ENCODE measurements around the gene PCDHB13.
"Not testable (repeated sequence)": the region's sequence is repeated elsewhere in the genome, so short reads cannot be mapped to it uniquely, and the experiment has no call there.

The PCDHB13 gene

GRCh38 chr5:141213656-141214339 lies at the start of gene PCDHB13:
TSS of gene PCDHB13 (plus strand) at chr5:141213919. CDS start at chr5:141214124, 205 bp downstream.
- DNase-seq, result not testable (repeated sequence)

GRCh38 chr5:141172381-141173204 lies 41.1 kb upstream of the PCDHB13 start, which contains the start of gene PCDHB7:
TSS of gene PCDHB7 (plus strand) at chr5:141172644. CDS start at chr5:141172836, 192 bp downstream.
- DNase-seq, result no peak

DNA sequence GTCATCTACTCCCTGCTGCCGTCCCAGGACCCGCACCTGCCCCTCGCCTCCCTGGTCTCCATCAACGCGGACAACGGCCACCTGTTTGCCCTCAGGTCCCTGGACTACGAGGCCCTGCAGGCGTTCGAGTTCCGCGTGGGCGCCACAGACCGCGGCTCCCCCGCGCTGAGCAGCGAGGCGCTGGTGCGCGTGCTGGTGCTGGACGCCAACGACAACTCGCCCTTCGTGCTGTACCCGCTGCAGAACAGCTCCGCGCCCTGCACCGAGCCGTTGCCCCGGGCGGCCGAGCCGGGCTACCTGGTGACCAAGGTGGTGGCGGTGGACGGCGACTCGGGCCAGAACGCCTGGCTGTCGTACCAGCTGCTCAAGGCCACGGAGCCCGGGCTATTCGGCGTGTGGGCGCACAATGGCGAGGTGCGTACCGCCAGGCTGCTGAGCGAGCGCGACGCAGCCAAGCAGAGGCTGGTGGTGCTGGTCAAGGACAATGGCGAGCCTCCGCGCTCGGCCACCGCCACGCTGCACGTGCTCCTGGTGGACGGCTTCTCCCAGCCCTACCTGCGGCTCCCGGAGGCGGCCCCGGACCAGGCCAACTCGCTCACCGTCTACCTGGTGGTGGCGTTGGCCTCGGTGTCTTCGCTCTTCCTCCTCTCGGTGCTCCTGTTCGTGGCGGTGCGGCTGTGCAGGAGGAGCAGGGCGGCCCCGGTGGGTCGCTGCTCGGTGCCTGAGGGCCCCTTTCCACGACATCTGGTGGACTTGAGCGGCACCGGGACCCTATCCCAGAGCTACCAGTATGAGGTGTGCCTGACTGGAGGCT lies 39.2 kb upstream of the PCDHB13 start:
- DNase-seq, result not testable (repeated sequence)

GRCh38 chr5:141175933-141176332 lies 37.8 kb upstream of the PCDHB13 start:
- no peak for DNase-seq

DNA sequence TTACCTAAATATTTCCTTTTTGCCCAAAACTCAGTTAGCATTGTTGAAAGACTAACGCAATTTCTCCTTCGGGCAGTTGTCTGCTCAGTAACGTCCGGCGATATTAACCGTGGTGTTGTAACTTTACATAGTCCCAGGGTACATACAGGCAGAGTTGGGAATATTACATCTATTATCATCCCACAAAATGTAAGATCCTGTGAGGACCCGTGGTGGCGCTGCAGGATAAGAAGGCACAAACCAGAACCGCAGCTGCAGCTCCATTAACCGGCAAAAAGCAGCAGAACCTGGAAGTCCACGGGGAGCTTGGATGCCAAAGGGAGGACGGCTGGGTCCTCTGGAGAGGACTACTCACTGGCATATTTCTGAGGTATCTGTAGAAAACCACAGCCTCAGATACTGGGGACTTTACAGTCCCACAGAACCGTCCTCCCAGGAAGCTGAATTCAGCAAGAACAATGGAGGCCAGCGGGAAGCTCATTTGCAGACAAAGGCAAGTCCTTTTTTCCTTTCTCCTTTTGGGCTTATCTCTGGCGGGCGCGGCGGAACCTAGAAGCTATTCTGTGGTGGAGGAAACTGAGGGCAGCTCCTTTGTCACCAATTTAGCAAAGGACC lies 36.0 kb upstream of the PCDHB13 start, which contains the start of gene PCDHB8:
TSS of gene PCDHB8 (plus strand) at position 214 of the 615 bp plus-strand sequence. CDS start at position 459, 245 bp downstream.
- not testable (repeated sequence) for DNase-seq

DNA sequence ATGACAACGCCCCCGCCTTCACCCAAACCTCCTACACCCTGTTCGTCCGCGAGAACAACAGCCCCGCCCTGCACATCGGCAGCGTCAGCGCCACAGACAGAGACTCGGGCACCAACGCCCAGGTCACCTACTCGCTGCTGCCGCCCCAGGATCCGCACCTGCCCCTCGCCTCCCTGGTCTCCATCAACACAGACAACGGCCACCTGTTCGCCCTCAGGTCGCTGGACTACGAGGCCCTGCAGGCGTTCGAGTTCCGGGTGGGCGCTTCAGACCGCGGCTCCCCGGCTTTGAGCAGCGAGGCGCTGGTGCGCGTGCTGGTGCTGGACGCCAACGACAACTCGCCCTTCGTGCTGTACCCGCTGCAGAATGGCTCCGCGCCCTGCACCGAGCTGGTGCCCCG lies 34.3 kb upstream of the PCDHB13 start:
- DNase-seq, result not testable (repeated sequence)

- not testable (repeated sequence) for DNase-seq
These were observed 33.8 kb upstream of the PCDHB13 start for GRCh38 chr5:141179876-141180275.

- no peak for DNase-seq
These were observed 33.4 kb upstream of the PCDHB13 start for GRCh38 chr5:141180313-141180712.

- peak in 1 of 2 experiments; percentile 17 for DNase-seq
These were observed 31.5 kb upstream of the PCDHB13 start, which contains the start of gene PCDHB16 for GRCh38 chr5:141182248-141182647. TSS of gene PCDHB16 (plus strand) at chr5:141182387. CDS start at chr5:141182560, 173 bp downstream.

DNA sequence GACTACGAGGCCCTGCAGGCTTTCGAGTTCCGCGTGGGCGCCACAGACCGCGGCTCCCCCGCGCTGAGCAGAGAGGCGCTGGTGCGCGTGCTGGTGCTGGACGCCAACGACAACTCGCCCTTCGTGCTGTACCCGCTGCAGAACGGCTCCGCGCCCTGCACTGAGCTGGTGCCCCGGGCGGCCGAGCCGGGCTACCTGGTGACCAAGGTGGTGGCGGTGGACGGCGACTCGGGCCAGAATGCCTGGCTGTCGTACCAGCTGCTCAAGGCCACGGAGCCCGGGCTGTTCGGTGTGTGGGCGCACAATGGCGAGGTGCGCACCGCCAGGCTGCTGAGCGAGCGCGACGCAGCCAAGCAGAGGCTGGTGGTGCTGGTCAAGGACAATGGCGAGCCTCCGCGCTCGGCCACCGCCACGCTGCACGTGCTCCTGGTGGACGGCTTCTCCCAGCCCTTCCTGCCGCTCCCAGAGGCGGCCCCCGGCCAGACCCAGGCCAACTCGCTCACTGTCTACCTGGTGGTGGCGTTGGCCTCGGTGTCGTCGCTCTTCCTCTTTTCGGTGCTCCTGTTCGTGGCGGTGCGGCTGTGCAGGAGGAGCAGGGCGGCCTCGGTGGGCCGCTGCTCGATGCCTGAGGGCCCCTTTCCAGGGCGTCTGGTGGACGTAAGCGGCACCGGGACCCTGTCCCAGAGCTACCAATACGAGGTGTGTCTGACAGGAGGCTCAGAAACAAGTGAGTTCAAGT lies 29.4 kb upstream of the PCDHB13 start:
- not testable (repeated sequence) for DNase-seq

GRCh38 chr5:141186897-141187512 lies 26.7 kb upstream of the PCDHB13 start, which contains the start of gene PCDHB9:
TSS of gene PCDHB9 (plus strand) at chr5:141187161. CDS start at chr5:141187319, 158 bp downstream.
- peak; percentile 16 to 75 for DNase-seq

- not testable (repeated sequence) for DNase-seq
These were observed 25.0 kb upstream of the PCDHB13 start for GRCh38 chr5:141188682-141189081.

DNA sequence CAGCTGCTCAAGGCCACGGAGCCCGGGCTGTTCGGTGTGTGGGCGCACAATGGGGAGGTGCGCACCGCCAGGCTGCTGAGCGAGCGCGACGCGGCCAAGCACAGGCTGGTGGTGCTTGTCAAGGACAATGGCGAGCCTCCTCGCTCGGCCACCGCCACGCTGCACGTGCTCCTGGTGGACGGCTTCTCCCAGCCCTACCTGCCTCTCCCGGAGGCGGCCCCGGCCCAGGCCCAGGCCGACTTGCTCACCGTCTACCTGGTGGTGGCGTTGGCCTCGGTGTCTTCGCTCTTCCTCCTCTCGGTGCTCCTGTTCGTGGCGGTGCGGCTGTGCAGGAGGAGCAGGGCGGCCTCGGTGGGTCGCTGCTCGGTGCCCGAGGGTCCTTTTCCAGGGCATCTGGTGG lies 24.6 kb upstream of the PCDHB13 start:
- not testable (repeated sequence) for DNase-seq

- DNase-seq, result peak in 1 of 2 experiments; percentile 66
These were observed 21.5 kb upstream of the PCDHB13 start, which contains the start of gene PCDHB10 for GRCh38 chr5:141192110-141192725. TSS of gene PCDHB10 (plus strand) at chr5:141192353. CDS start at chr5:141192553, 200 bp downstream.

- not testable (repeated sequence) for DNase-seq
These were observed 19.4 kb upstream of the PCDHB13 start for GRCh38 chr5:141194332-141194731.

DNA sequence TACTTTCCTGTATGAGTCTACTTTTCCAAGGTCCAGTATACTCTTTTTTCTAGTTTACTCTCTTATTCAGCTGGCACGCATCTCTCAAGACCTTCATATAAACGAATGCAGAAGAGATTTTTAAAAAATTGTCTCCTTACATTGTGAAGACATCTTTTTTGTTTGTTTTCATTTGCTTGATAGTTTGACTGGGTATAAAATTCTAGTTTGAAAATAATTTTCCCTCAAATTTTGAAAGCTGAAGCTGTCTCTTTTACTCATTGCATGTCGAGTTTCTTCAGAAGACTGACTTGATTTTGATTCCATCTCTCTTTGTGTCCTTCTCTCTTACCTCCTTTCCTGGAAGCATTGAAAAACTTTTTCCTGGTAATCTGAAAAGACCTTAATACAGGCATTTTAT lies 17.4 kb upstream of the PCDHB13 start:
- DNase-seq, result no peak

- DNase-seq, result peak in 1 of 2 experiments; percentile 36
These were observed 14.1 kb upstream of the PCDHB13 start, which contains the start of gene PCDHB11 for GRCh38 chr5:141199359-141200235. TSS of gene PCDHB11 (plus strand) at chr5:141199627. CDS start at chr5:141199775, 148 bp downstream.

- DNase-seq, result not testable (repeated sequence)
These were observed 12.6 kb upstream of the PCDHB13 start for GRCh38 chr5:141201126-141201525.

- DNase-seq, result not testable (repeated sequence)
These were observed 12.1 kb upstream of the PCDHB13 start for GRCh38 chr5:141201646-141202045.
